Measurements from ENCODE around the gene ZNF74.

DNA sequence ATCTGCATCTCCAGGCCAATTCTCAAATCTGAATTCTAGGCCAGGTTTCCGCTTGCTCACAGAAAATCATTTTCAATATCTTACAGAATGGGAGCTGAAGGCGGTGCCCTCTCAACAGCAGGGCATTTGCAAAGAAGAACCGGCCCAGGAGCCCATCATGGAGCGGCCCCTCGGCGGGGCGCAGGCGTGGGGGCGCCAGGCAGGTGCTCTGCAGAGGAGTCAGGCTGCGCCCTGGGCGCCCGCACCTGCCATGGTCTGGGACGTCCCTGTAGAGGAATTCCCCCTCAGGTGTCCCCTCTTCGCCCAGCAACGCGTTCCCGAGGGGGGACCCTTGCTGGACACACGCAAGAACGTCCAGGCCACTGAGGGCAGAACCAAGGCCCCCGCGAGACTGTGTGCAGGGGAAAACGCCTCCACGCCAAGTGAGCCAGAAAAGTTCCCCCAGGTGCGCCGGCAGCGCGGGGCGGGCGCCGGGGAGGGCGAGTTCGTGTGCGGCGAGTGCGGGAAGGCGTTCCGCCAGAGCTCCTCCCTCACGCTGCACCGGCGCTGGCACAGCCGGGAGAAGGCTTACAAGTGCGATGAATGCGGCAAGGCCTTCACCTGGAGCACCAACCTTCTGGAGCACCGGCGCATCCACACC lies 11.5 kb downstream of the ZNF74 start:
- TF ChIP-seq, protein P1, sequence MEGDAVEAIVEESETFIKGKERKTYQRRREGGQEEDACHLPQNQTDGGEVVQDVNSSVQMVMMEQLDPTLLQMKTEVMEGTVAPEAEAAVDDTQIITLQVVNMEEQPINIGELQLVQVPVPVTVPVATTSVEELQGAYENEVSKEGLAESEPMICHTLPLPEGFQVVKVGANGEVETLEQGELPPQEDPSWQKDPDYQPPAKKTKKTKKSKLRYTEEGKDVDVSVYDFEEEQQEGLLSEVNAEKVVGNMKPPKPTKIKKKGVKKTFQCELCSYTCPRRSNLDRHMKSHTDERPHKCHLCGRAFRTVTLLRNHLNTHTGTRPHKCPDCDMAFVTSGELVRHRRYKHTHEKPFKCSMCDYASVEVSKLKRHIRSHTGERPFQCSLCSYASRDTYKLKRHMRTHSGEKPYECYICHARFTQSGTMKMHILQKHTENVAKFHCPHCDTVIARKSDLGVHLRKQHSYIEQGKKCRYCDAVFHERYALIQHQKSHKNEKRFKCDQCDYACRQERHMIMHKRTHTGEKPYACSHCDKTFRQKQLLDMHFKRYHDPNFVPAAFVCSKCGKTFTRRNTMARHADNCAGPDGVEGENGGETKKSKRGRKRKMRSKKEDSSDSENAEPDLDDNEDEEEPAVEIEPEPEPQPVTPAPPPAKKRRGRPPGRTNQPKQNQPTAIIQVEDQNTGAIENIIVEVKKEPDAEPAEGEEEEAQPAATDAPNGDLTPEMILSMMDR (tag by site-specific recombination; IDR thresholded peaks at IDR 0.05) = no peak
- TF ChIP-seq, protein P2, sequence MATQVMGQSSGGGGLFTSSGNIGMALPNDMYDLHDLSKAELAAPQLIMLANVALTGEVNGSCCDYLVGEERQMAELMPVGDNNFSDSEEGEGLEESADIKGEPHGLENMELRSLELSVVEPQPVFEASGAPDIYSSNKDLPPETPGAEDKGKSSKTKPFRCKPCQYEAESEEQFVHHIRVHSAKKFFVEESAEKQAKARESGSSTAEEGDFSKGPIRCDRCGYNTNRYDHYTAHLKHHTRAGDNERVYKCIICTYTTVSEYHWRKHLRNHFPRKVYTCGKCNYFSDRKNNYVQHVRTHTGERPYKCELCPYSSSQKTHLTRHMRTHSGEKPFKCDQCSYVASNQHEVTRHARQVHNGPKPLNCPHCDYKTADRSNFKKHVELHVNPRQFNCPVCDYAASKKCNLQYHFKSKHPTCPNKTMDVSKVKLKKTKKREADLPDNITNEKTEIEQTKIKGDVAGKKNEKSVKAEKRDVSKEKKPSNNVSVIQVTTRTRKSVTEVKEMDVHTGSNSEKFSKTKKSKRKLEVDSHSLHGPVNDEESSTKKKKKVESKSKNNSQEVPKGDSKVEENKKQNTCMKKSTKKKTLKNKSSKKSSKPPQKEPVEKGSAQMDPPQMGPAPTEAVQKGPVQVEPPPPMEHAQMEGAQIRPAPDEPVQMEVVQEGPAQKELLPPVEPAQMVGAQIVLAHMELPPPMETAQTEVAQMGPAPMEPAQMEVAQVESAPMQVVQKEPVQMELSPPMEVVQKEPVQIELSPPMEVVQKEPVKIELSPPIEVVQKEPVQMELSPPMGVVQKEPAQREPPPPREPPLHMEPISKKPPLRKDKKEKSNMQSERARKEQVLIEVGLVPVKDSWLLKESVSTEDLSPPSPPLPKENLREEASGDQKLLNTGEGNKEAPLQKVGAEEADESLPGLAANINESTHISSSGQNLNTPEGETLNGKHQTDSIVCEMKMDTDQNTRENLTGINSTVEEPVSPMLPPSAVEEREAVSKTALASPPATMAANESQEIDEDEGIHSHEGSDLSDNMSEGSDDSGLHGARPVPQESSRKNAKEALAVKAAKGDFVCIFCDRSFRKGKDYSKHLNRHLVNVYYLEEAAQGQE (tag by site-specific recombination; IDR thresholded peaks at IDR 0.05) = no peak
- TF ChIP-seq ZNF792 (tag by site-specific recombination; IDR thresholded peaks at IDR 0.05) (no peak), SCRT1 (tag by site-specific recombination; IDR thresholded peaks at IDR 0.05; ENCODE audit: borderline replicate concordance) (no peak), ZNF302 (tag by site-specific recombination; IDR thresholded peaks at IDR 0.05; ENCODE audit: low read depth) (no peak), ZBTB7A (tag by site-specific recombination; IDR thresholded peaks at IDR 0.05; ENCODE audit: low read depth) (no peak), ZNF433 (tag by site-specific recombination; IDR thresholded peaks at IDR 0.05; ENCODE audit: low read depth) (no peak), ZNF274 (IDR thresholded peaks at IDR 0.05; ENCODE audit: low read length) (no peak), ZNF274 (tag by site-specific recombination; IDR thresholded peaks at IDR 0.05; ENCODE audit: borderline replicate concordance) (no peak), KLF1 (tag by site-specific recombination; IDR thresholded peaks at IDR 0.05) (no peak), ZNF114 (tag by site-specific recombination; IDR thresholded peaks at IDR 0.05) (no peak)

All from HEK293 (cell line).